Small intestine (tissue), 7 donors: ENCODE measurements around the gene PPP2R3C. TPM values are rescaled to one million over a fixed set of nuclear protein-coding genes. Genes with fewer than 3 reads are reported as not detected.
"Not testable (repeated sequence)": the region's sequence is repeated elsewhere in the genome, so short reads cannot be mapped to it uniquely, and the experiment has no call there.

Experiments used
- DNase-seq, 2 donors: peaks; one replicate each; pipeline versions ENCODE4 v3.0.0 to v3.0.0-alpha.2; 2013
- FAIRE-seq: peaks from 2 replicates; lab custom pipeline; 2012; peaks lifted over from hg19 to GRCh38; lab: Jason Lieb, UNC
- H3K27ac ChIP-seq, 3 donors: one replicate each; pipeline ENCODE4 v1.5.1; 2013; ENCODE audit warnings: low read length in 2 of 3, mild to moderate bottlenecking in 2 of 3, control low read depth in 1 of 3, inconsistent platforms in 1 of 3, low read depth in 1 of 3, moderate library complexity in 1 of 3
- H3K27me3 ChIP-seq, 3 donors: one replicate each; pipeline ENCODE4 v1.6.1; 2013; ENCODE audit warnings: low read length in 3 of 3, inconsistent platforms in 1 of 3; ENCODE audit not compliant: control insufficient read depth in 3 of 3, insufficient read depth in 3 of 3
- H3K36me3 ChIP-seq, 3 donors: one replicate each; pipeline ENCODE4 v1.6.1; 2013; ENCODE audit warnings: low read length in 3 of 3, inconsistent platforms in 1 of 3, low read depth in 1 of 3, mild to moderate bottlenecking in 1 of 3, moderate library complexity in 1 of 3; ENCODE audit not compliant: control insufficient read depth in 3 of 3, insufficient read depth in 2 of 3
- H3K4me1 ChIP-seq, 3 donors: one replicate each; pipeline ENCODE4 v1.6.1; 2013; ENCODE audit warnings: low read length in 2 of 3, inconsistent platforms in 1 of 3, low read depth in 1 of 3, mild to moderate bottlenecking in 1 of 3, moderate library complexity in 1 of 3; ENCODE audit not compliant: control insufficient read depth in 3 of 3, insufficient read depth in 2 of 3
- H3K4me3 ChIP-seq, 3 donors: one replicate each; pipeline ENCODE4 v1.5.1; 2013; ENCODE audit warnings: low read length in 3 of 3, control low read depth in 1 of 3, inconsistent platforms in 1 of 3, low read depth in 1 of 3, mild to moderate bottlenecking in 1 of 3, moderate library complexity in 1 of 3
- H3K9me3 ChIP-seq, 2 donors: one replicate each; pipeline ENCODE4 v1.6.1; 2013; ENCODE audit warnings: low read depth in 1 of 2, low read length in 1 of 2; ENCODE audit not compliant: control insufficient read depth in 2 of 2, insufficient read depth in 1 of 2
- WGBS, 3 donors: extraction: QIAGEN DNeasy Blood & Tissue Kit; methylation state at CpG; one replicate each; pipeline ENCODE4 v1.1.7; 2013; 5-methylcytosine and 5-hydroxymethylcytosine counted together
- polyA plus RNA-seq, 4 donors: library from polyadenylated mRNA; stranded (reverse) in 3 of 4; unstranded in 1 of 4; fragments of 200-250 nt in 3 of 4; fragments of 120-200 nt in 1 of 4; gene quantifications; one replicate each; pipeline versions ENCODE4 v1.2.1 to v1.2.3, GENCODE V29; 2013
- donor health status: healthy with polysubstance abuse.
- donor health status: control.
- donor health status: control.
- donor health status: Bipolar disorder and iron deficiency.
- donor health status: healthy.

PPP2R3C gene
- polyA plus RNA-seq, 4 donors = 23.3 to 50.0 (median 49.1) TPM

DNA sequence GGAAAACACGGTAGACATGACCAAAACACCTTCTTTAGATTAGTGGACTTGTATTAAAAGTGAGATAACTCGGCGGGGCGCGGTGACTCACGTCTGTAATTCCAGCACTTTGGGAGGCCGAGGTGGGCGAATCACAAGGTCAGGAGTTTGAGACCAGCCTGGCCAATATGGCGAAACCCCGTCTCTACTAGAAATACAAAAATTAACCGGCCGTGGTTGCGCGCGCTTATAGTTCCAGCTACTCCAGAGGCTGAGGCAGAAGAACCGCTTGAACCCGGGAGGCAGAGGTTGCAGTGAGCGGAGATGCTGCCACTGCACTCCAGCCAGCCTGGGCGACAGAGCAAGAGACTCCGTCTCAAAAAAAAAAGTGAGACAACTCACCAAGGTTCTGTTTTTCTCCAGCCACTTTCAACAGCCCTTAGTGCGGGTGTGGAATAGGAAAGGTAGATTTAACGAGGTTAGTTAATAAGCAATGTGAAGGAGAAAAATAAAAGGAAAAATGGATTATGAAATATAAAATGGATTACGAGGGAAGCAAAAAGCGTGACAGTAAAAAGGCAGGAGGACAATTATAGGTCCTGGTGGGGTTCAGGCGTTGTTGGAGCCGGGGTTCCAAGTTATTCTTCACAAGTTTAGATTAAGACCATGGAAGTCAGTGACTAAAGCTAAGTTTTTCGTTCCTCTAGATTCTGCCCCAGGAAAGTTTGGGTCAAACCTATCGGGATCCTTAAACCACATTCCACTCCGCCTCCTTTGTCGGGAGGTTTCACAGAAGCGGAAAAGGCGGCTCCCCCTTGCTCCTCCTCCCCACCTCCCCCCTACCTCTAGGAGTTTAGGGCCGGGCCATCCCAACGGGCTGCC is 534 bp downstream of the PPP2R3C start:
- H3K4me1 ChIP-seq = peaks cover 0 to 14% (median 3%) of the 10 kb centered on the region in 3 donors
- peak overlapping the region; percentile 90 to 98 (median 95) for H3K27ac ChIP-seq
- H3K36me3 ChIP-seq = peaks cover 0 to 14% (median 0%) of the 10 kb centered on the region in 3 donors
- H3K27me3 ChIP-seq = no peaks in the 10 kb centered on the region
- 1 to 12% (median 8%) methylated on average over 34 of the region's 34 CpGs for WGBS, 3 donors
- H3K9me3 ChIP-seq = no peaks in the 10 kb centered on the region
- peak overlapping the region; percentile 34 to 93 (median 77) for H3K4me3 ChIP-seq
- FAIRE-seq = no peak
- no peak for DNase-seq

DNA sequence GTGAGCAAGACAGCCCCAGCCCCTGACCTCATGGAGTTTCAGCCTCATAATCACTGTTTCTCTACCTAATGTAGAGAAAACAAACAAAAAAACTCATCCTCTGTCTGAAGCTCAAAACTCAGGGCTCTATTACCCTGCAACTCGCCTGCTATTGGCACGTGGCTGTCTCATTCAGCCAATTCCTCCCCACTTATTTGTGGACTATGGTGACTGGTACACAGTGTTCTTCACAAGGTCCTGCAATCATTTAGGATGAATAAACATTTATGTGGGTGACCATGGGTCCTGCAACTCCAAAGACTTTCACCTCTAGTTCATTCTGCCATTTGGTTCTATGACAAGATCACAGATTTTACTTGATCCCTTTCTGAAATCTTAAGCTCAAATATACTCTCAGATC is 4.7 kb downstream of the PPP2R3C start:
- WGBS, 3 donors = 92 to 96% (median 93%) methylated on average over 2 of the region's 2 CpGs
- no peak overlapping the region for H3K27ac ChIP-seq

DNA sequence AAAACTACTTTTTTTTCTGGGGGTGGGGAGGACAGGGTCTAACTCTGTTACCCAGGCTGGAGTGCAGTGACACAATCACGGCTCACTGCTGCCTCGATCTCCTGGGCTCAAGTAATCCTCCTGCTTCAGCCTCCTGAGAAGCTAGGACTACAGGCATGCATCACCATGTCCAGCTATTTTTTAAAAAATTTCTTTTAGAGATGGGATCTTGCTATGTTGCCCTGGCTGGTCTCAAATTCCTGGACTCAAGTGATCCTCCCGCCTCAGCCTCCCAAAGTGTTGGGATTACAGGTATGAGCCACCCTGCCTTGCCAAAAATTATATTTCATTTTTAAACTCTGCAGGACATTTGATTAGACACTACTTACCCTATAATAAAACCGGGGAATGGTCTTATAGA is 5.5 kb downstream of the PPP2R3C start:
- Histone ChIP-seq H3K27ac (no peak overlapping the region), H3K4me3 (no peak overlapping the region), H3K27me3 (no peaks in the 10 kb centered on the region), H3K9me3 (peaks cover 0 to 5% of the 10 kb centered on the region in 2 donors), H3K36me3 (peaks cover 2 to 35% (median 19%) of the 10 kb centered on the region in 3 donors), H3K4me1 (peaks cover 0 to 3% (median 0%) of the 10 kb centered on the region in 3 donors)
- DNase-seq (no peak), FAIRE-seq (no peak)
- WGBS, 3 donors = 97 to 98% (median 97%) methylated on average over 4 of the region's 4 CpGs

More for the DNA sequence above, 4.7 kb downstream of the PPP2R3C start:
- DNase-seq = no peak
- Histone ChIP-seq H3K27me3 (no peaks in the 10 kb centered on the region), H3K4me1 (peaks cover 0 to 3% (median 0%) of the 10 kb centered on the region in 3 donors), H3K4me3 (no peak overlapping the region), H3K9me3 (peaks cover 0 to 1% of the 10 kb centered on the region in 2 donors), H3K36me3 (peaks cover 2 to 29% (median 12%) of the 10 kb centered on the region in 3 donors)
- no peak for FAIRE-seq

- peaks cover 7 to 33% (median 28%) of the 10 kb centered on the region in 3 donors for H3K36me3 ChIP-seq
- DNase-seq (no peak), FAIRE-seq (no peak)
- H3K9me3 ChIP-seq = peaks cover 0 to 5% of the 10 kb centered on the region in 2 donors
- H3K27me3 ChIP-seq = no peaks in the 10 kb centered on the region
- 76 to 95% (median 93%) methylated on average over 2 of the region's 2 CpGs for WGBS, 3 donors
- peaks cover 0 to 3% (median 0%) of the 10 kb centered on the region in 3 donors for H3K4me1 ChIP-seq
- no peak overlapping the region for H3K4me3 ChIP-seq
- no peak overlapping the region for H3K27ac ChIP-seq
Measured at GRCh38 chr14:35114036-35114435, 7.8 kb downstream of the PPP2R3C start.

DNA sequence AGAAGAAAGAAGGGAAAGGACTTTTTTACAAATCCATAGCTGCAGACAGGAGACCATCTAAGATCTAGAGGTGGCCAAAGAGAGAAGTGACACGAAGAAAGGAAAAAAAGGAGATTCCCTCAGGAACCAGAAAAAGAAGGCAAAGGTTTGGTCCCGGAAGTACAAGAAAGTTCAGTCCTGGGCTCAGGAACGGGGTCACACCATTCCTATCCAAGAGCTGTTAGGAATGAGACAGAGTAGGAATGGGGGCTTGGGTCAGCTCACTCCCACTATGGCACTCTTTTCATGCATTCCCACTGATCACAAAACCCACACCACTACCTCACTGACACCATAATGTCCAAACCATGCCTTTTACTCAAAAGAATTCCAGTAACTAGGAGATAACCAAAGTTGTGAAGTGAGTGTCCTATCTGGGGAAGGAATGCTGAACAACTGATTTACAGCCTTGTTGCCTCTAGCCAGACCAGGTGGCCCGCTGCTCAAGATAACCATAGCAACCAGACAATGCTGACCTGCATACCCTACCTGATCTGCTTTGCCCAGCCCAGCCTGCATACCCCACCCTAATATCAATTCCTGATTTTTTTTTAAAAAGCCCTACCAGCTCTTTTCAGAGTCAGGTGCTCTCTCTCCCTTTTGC is 8.4 kb downstream of the PPP2R3C start:
- peaks cover 7 to 39% (median 28%) of the 10 kb centered on the region in 3 donors for H3K36me3 ChIP-seq
- FAIRE-seq = no peak

GRCh38 chr14:35112641-35113040 is 9.1 kb downstream of the PPP2R3C start:
- Histone ChIP-seq H3K4me1 (no peaks in the 10 kb centered on the region), H3K27ac (no peak overlapping the region), H3K36me3 (peaks cover 7 to 41% (median 28%) of the 10 kb centered on the region in 3 donors), H3K4me3 (no peak overlapping the region), H3K27me3 (no peaks in the 10 kb centered on the region), H3K9me3 (peaks cover 0 to 5% of the 10 kb centered on the region in 2 donors)
- DNase-seq (no peak), FAIRE-seq (no peak)
- WGBS, 3 donors = 91 to 97% (median 93%) methylated on average over 2 of the region's 2 CpGs

More for the DNA sequence above, 8.4 kb downstream of the PPP2R3C start:
- Histone ChIP-seq H3K4me3 (no peak overlapping the region), H3K27me3 (no peaks in the 10 kb centered on the region), H3K4me1 (peaks cover 0 to 3% (median 0%) of the 10 kb centered on the region in 3 donors), H3K27ac (no peak overlapping the region), H3K9me3 (peaks cover 0 to 5% of the 10 kb centered on the region in 2 donors)
- WGBS, 3 donors = 97% methylated on average over 4 of the region's 4 CpGs
- no peak for DNase-seq

DNA sequence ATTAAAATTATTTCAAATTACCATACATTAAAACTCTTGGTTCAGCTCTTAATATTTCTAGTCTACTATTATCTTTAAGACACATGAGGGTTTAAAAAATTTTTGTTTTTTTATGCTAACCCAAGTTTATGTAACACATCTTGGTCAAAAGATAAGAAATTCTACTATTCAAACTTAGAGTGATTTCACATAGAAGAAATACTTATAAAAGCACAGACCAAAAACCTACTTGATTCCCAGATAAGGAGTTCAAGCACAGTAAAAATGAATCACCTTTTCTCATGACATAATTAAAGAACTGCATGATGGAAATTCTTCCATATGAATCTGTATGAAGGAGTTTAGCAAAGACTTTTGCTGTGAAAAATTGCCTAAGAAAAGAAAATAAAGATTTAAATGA is 13.9 kb downstream of the PPP2R3C start:
- Histone ChIP-seq H3K4me3 (no peak overlapping the region), H3K27me3 (no peaks in the 10 kb centered on the region), H3K4me1 (no peaks in the 10 kb centered on the region), H3K36me3 (peaks cover 8 to 33% (median 21%) of the 10 kb centered on the region in 3 donors), H3K9me3 (peaks cover 0 to 5% of the 10 kb centered on the region in 2 donors), H3K27ac (no peak overlapping the region)
- FAIRE-seq (no peak), DNase-seq (no peak)

GRCh38 chr14:35094645-35095044 is 27.1 kb downstream of the PPP2R3C start:
- H3K27me3 ChIP-seq, H3K27ac ChIP-seq, H3K4me3 ChIP-seq, H3K9me3 ChIP-seq, FAIRE-seq, H3K4me1 ChIP-seq, DNase-seq: not testable (repeated sequence)
- 97 to 98% (median 97%) methylated on average over 6 of the region's 6 CpGs for whole genome bisulfite sequencing, 3 donors
- peaks cover 4 to 57% (median 13%) of the 10 kb centered on the region in 3 donors for H3K36me3 ChIP-seq
